HG02885 (cell line): ENCODE data around the gene TNFRSF11A.

Source experiments
- ATAC-seq: cut with Tn5 transposase; IDR thresholded peaks from one replicate; pipeline ENCODE4 v1.9.1; 2021; ENCODE audit warnings: mild to moderate bottlenecking; ENCODE audit not compliant: unreplicated experiment, poor library complexity

Gene TNFRSF11A

DNA sequence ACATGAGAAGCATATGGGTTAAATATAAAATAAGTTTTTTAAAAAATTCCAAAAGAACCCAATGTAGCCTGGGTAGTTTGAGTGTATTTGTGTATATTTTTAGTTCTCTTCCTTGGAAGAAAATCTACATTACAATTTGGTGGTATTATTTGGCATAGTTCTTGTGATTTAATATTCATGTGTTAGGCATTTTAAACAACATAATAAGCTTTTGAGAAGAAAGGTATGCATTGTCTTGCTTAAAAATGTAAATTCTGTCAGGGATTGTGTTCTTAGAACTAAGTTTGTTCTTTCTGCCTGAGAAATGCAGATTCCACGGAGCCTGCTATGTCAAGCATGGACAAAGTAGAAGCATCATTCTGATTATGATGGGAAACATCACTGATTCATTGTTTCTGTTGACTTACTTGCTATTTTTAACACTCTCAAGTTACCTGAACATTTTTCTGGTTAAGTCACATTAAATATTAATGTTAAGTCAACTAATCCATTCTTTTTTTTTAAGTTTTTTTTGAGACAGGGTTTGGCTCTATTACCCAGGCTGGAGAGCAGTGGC, 49.4 kb downstream of the TNFRSF11A start:
- ATAC-seq, result no peak

- ATAC-seq, result no peak
These were observed 52.2 kb downstream of the TNFRSF11A start for GRCh38 chr18:62377131-62377807.

DNA sequence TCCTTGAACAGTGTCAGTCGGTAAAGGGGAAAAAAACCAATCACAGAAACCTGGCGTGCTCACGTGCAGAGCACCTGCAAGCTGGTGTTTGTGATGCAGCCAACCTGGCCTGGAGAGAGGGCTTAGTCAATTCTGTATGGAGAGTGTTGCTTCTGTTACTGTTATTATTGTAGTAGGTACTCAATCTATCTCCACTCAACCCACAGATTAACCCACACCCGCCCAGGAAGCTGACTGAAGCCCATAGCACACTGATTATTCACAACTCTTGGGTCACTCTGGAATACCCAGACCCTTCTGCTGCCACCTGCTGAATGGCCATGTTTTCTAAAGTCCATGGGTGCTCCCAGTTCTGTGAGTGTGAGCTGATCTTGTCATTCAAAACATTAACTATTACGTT, 53.9 kb downstream of the TNFRSF11A start:
- no peak for ATAC-seq

DNA sequence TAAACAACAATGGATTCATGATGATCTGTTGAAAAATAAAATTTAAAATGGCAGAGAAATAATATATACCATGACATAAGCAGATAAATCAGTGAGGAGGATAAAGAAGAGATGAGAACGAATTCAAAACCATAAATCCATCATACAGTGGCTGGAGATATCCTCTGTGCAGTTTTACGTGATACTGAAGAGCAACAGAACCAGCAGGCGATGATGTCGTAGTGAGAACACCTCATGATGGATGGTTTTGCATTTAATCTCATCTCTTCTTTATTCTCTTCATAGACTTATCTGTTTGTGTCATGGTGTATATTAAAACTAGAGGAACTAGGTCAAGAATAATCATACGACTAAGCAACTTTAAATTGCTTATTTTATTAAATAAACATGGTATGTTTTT, 56.3 kb downstream of the TNFRSF11A start:
- no peak for ATAC-seq

- ATAC-seq, result no peak
These were observed 59.0 kb downstream of the TNFRSF11A start for GRCh38 chr18:62384068-62384467.

DNA sequence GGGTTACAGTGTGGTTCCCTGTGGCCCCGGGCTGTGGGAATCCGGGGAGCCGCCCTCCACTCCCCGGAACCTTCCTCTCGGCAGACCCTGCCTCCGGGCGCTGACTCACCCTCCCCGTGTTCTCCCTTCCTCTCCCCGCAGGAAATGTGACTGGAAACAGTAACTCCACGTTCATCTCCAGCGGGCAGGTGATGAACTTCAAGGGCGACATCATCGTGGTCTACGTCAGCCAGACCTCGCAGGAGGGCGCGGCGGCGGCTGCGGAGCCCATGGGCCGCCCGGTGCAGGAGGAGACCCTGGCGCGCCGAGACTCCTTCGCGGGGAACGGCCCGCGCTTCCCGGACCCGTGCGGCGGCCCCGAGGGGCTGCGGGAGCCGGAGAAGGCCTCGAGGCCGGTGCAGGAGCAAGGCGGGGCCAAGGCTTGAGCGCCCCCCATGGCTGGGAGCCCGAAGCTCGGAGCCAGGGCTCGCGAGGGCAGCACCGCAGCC, 59.5 kb downstream of the TNFRSF11A start:
- ATAC-seq, result no peak

- no peak for ATAC-seq
These were observed 61.0 kb downstream of the TNFRSF11A start for GRCh38 chr18:62386091-62386490.

- no peak for ATAC-seq
These were observed 61.5 kb downstream of the TNFRSF11A start for GRCh38 chr18:62386601-62387000.

GRCh38 chr18:62387257-62387656, 62.1 kb downstream of the TNFRSF11A start:
- ATAC-seq, result no peak

DNA sequence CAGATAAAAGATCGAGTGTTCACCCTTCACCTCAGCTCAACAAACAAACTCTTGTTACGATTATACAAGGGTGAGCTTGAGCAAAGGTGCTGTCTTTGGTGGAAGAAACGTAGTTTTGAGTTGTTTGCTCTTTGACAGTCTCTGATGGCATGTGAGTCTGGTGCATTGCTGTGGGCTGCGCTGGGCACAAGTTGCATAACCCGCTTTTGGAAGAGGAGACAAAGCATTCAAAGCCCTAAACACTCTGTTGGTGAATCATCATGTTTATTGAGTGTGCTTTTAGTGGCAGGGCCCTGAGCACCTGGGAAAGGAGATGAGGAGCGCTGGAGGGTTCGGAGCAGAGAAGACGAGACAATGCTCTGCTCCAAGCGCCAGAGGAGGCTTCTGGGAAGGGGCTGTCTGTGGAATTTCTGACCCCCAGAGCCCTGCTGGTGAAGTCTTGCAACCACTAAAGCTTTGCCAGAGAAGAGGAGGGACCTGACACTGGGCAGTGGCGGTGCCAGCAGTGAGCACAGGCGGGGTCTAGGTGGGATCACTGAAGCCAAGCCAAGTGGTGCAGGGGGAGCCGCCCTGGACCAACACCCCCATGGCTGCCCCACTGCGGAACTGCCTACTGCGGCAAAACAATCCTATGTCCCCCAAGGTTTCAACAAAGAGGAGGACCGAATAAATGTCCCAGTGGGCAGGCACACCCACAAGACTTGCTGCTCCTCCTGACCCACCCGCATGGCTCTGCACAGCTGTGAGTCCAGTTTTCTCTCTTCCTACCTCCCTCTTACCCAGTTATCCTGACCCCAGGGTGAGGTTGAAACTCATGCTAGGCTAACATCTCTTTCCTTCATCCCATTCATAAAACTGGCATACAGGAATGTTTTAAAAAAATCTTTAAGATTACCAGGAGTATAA, 64.0 kb downstream of the TNFRSF11A start:
- no peak for ATAC-seq

GRCh38 chr18:62389761-62390481, 64.8 kb downstream of the TNFRSF11A start:
- ATAC-seq, result no peak

DNA sequence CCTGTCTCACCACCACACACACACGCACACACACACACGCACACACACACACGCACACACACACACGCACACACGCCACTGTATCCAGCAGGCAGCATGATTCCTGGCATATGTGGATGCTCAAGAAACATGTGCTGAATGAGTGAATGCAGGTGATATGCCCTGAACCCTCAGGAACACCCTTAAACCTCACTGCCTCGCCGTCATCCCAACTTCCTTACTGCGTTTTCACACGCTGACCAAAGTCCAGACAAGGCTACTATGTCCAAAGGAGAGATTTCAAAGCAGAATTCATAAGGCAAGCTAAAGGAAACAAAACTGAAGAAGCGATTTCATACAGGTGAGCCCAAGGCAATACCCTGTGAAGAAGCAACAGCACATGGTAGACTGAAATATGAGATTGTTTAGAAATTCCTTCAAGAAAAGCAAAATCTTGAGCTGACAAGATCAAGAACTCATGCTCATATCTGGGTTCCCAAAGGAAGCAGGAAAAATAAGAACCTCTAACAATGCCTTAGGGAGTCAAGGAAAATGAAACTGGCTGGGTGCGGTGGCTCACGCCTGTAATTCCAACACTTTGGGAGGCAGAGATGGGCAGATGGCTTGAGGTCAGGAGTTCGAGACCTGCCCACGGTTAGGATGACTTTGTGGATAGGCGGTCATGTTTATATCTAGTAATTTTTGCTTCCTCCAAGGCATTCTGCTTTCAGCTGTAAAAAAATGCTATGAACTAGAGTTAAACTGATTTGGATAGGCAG, 69.1 kb downstream of the TNFRSF11A start:
- no peak for ATAC-seq

- no peak for ATAC-seq
These were observed 71.3 kb downstream of the TNFRSF11A start for GRCh38 chr18:62396381-62396780.

DNA sequence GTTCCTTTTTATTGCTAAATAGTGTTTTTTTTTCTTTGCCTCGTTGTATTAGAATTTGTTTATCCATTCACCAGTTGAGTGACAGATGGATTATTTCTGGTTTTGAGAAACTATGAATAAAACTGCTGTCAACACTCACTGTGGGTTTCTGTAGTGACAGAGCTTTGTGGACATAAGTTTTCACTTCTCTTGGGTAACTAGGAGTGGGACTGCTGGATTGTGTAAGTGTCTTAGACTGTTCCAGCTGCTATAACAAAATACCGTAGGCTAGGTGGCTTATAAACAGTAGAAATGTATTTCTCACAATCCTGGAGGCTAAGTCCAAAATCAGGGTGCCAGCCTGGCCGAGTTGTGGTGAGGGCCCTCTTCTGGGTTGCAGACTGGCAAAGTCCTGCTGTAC, 71.9 kb downstream of the TNFRSF11A start:
- no peak for ATAC-seq

- ATAC-seq, result no peak
These were observed 73.2 kb downstream of the TNFRSF11A start for GRCh38 chr18:62398291-62398690.

- no peak for ATAC-seq
These were observed 74.2 kb downstream of the TNFRSF11A start for GRCh38 chr18:62399276-62399675.

DNA sequence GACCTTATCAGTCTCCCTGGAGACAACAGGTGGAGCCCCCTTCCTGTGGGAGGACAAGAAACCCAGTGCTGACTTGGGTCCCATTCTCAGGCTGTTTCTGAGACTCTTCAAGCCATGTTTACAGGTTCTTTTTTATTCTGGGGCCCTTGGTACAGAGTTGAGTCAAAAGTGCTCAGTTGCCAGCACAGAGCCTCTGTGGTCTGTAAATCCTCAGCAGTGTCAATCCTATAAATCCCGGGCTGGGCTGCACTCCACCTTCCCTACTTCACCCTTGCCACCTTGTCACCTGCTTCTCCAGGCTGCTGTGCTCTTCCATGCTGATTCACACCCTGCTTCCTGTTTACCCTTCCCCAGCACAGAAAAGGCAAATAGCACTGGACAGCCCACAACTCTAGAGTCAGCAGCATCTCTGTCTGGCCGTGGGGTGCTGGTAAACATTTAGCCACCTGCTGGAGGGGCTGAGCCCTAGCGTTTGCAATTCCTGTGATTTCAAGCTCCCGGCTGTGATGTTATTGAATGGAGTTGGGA, 74.7 kb downstream of the TNFRSF11A start:
- ATAC-seq, result peak; percentile 62

GRCh38 chr18:62400916-62401315, 75.8 kb downstream of the TNFRSF11A start:
- no peak for ATAC-seq

DNA sequence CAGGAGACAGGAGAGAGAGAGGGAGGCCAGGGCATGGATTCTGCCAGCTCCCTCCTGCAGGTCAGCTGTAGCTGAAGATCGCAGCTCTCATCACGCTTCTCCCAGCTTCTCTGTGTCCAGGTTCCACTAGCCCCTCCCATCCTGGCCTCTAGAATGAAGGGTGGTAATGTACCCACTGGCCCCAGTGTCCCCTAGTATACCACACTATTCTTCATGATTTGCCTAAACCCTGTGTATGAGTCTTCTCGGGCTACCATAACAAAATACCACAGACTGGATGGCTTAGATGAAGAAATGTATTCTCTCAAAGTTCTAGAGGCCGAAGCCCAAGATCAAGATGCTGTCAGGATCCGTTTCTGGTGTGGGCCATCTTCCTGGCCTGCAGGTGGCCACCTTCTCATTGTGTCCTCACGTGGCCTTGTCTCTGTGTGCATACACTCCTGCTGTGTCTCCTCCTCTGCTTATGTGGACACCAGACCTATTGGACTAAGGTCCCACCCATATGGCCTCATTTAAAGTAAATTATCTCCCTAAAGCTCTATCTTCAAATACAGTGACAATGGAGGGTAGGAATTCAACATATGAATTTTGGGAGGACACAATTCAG, 77.3 kb downstream of the TNFRSF11A start:
- no peak for ATAC-seq
